HCT116 (cell line): ENCODE results near the gene DEFB128. TPM values are rescaled to one million over a fixed set of nuclear protein-coding genes. Genes with fewer than 3 reads are reported as not detected.

Experiments
- ATAC-seq: fragments of 200-7000 bp; cut with Tn5 transposase; 2 replicates; pipeline ENCODE4 v1.9.1; 2020; ENCODE audit warnings: mild to moderate bottlenecking, moderate library complexity
- BruUV-seq: library from RNA; stranded (reverse); fragments of 400-500 nt; replicated peaks from 2 replicates; lab custom pipeline; 2021; lab: Mats Ljungman, UMichigan
- CTCF ChIA-PET: fragments of 300-600 bp; sonication (Branson Sonifier 250); formaldehyde crosslinking; loops from one replicate; lab custom pipeline; 2021; ENCODE audit warnings: antibody characterized with exemption; lab: Charles Lee
- POLR2A ChIA-PET: fragments of 300-600, 350-600 bp; sonication (Branson Sonifier 250); formaldehyde crosslinking; loops from one replicate; lab custom pipeline; 2021; ENCODE audit warnings: antibody characterized with exemption; lab: Charles Lee
- RAD21 ChIA-PET, 2 experiments: fragments of 300-600 bp; sonication (Branson Sonifier 250); formaldehyde crosslinking; loops; one replicate each; lab custom pipeline; 2023; ENCODE audit warnings: low total read pairs in 2 of 2; ENCODE audit not compliant: uncharacterized antibody in 2 of 2, unreplicated experiment in 2 of 2, low non-redundant PET in 1 of 2; lab: Charles Lee
- DNase-seq: peaks from one replicate; pipeline ENCODE4 v3.0.0-alpha.2; 2010; ENCODE audit warnings: low read depth, low spot score
- H2AFZ ChIP-seq: fragments of 200-600 bp; shearing (Covaris generic), sonication (generic); 2 replicates; pipeline ENCODE4 v1.6.1; 2017; ENCODE audit warnings: low read depth, mixed run types, mixed read lengths, antibody characterized with exemption, low read length; ENCODE audit not compliant: poor library complexity, severe bottlenecking
- H3K27ac ChIP-seq: 2 replicates; pipeline ENCODE4 v1.5.1; 2012; ENCODE audit warnings: low read depth, low read length
- H3K27me3 ChIP-seq: fragments of 200-600 bp; sonication (generic); 2 replicates; pipeline ENCODE4 v1.6.1; 2016; ENCODE audit warnings: mixed run types, low read length, mixed read lengths; ENCODE audit not compliant: insufficient read depth
- H3K36me3 ChIP-seq, 2 experiments: fragments of 200-500 bp in 1 of 2; fragments of 200-600 bp in 1 of 2; sonication (Bioruptor generic) in 1 of 2; sonication (generic) in 1 of 2; 2 replicates each; pipeline versions ENCODE4 v1.5.1 to v1.6.1; 2014 to 2016; ENCODE audit warnings: low read length in 2 of 2, inconsistent platforms in 1 of 2, mixed read lengths in 1 of 2, mixed run types in 1 of 2; ENCODE audit not compliant: insufficient read depth in 2 of 2, control insufficient read depth in 1 of 2
- H3K4me1 ChIP-seq, 2 experiments: fragments of 200-600 bp in 1 of 2; sonication (generic) in 1 of 2; 2 replicates each; pipeline versions ENCODE4 v1.5.1 to v1.6.1; 2012 to 2017; ENCODE audit warnings: low read length in 2 of 2, inconsistent platforms in 1 of 2, mild to moderate bottlenecking in 1 of 2, mixed read lengths in 1 of 2, mixed run types in 1 of 2, moderate library complexity in 1 of 2; ENCODE audit not compliant: insufficient read depth in 2 of 2, control insufficient read depth in 1 of 2
- H3K4me2 ChIP-seq: fragments of 200-600 bp; sonication (generic); 2 replicates; pipeline ENCODE4 v1.6.1; 2017; ENCODE audit warnings: mixed run types, low read length, mixed read lengths
- H3K4me3 ChIP-seq, 2 experiments: fragments of 200-600 bp in 1 of 2; sonication (generic) in 1 of 2; replicated peaks in 1 of 2; 2 replicates each; pipeline ENCODE4 v1.5.1; 2011 to 2016; ENCODE audit warnings: low read length in 2 of 2, control low read depth in 1 of 2, low read depth in 1 of 2, mild to moderate bottlenecking in 1 of 2, mixed read lengths in 1 of 2, mixed run types in 1 of 2
- H3K79me2 ChIP-seq: fragments of 200-600 bp; sonication (generic); 2 replicates; pipeline ENCODE4 v1.6.1; 2017; ENCODE audit warnings: mild to moderate bottlenecking, mixed run types, low read length, moderate library complexity, mixed read lengths; ENCODE audit not compliant: insufficient read depth
- H3K9ac ChIP-seq: fragments of 200-600 bp; sonication (generic); 2 replicates; pipeline ENCODE4 v1.6.1; 2016; ENCODE audit warnings: low read length, mixed read lengths
- H3K9me2 ChIP-seq: fragments of 200-600 bp; sonication (generic), shearing (Covaris generic); 2 replicates; pipeline ENCODE4 v1.6.1; 2017; ENCODE audit warnings: mixed run types, mild to moderate bottlenecking, moderate library complexity; ENCODE audit not compliant: insufficient read depth
- H3K9me3 ChIP-seq, 2 experiments: fragments of 200-500 bp in 1 of 2; fragments of 200-600 bp in 1 of 2; sonication (Bioruptor generic) in 1 of 2; sonication (generic) in 1 of 2; 2 replicates each; pipeline ENCODE4 v1.6.1; 2014 to 2017; ENCODE audit warnings: low read length in 2 of 2, mixed read lengths in 2 of 2, inconsistent platforms in 1 of 2, low read depth in 1 of 2, mild to moderate bottlenecking in 1 of 2, mixed run types in 1 of 2, moderate library complexity in 1 of 2; ENCODE audit not compliant: control insufficient read depth in 1 of 2, insufficient read depth in 1 of 2
- H4K20me1 ChIP-seq: fragments of 200-600 bp; sonication (generic), shearing (Covaris generic); 2 replicates; pipeline ENCODE4 v1.6.1; 2017; ENCODE audit warnings: mixed run types, mild to moderate bottlenecking, moderate library complexity; ENCODE audit not compliant: insufficient read depth
- CBX3 ChIP-seq: IDR thresholded peaks from 2 replicates; pipeline ENCODE4 v1.6.1; 2012; ENCODE audit warnings: low read depth
- ELF1 ChIP-seq: IDR thresholded peaks from 2 replicates; pipeline ENCODE4 v1.6.1; 2012; ENCODE audit warnings: low read depth, borderline replicate concordance
- EZH2phosphoT487 ChIP-seq: fragments of 200-600 bp; IDR thresholded peaks from 2 replicates; pipeline ENCODE4 v1.6.1; 2018; ENCODE audit warnings: antibody characterized with exemption, borderline replicate concordance
- FOSL1 ChIP-seq: IDR thresholded peaks from 2 replicates; pipeline ENCODE4 v1.6.1; 2012; ENCODE audit warnings: low read depth
- JUND ChIP-seq: IDR thresholded peaks from 2 replicates; pipeline ENCODE4 v1.6.1; 2012
- POLR2A ChIP-seq: IDR thresholded peaks from 2 replicates; pipeline ENCODE4 v1.7.0; 2011; ENCODE audit warnings: borderline replicate concordance; ENCODE audit not compliant: insufficient read depth, insufficient read length; ENCODE audit errors: extremely low read depth
- POLR2AphosphoS5 ChIP-seq: IDR thresholded peaks from 2 replicates; pipeline ENCODE4 v1.6.1; 2011; ENCODE audit warnings: mild to moderate bottlenecking, low read depth, low read length, moderate library complexity
- RAD21 ChIP-seq: IDR thresholded peaks from 2 replicates; pipeline ENCODE4 v1.6.1; 2012; ENCODE audit warnings: low read depth, mild to moderate bottlenecking
- SIN3A ChIP-seq: IDR thresholded peaks from 2 replicates; pipeline ENCODE4 v1.6.1; 2012; ENCODE audit warnings: low read depth
- TCF7L2 ChIP-seq: IDR thresholded peaks from 2 replicates; pipeline ENCODE4 v1.7.0; 2011; ENCODE audit warnings: borderline replicate concordance, inconsistent platforms; ENCODE audit not compliant: insufficient read depth, insufficient read length; ENCODE audit errors: extremely low read depth
- YY1 ChIP-seq: IDR thresholded peaks from 2 replicates; pipeline ENCODE4 v1.6.1; 2011; ENCODE audit warnings: low read length, low read depth, moderate library complexity, mild to moderate bottlenecking; ENCODE audit not compliant: insufficient replicate concordance; ENCODE audit errors: extremely low read depth
- ZNF274 ChIP-seq: fragments of 200-500 bp; sonication (Bioruptor generic); IDR thresholded peaks from 2 replicates; pipeline ENCODE4 v1.6.1; 2014; ENCODE audit warnings: mild to moderate bottlenecking, low read depth, low read length, inconsistent platforms
- intact Hi-C: fragments of 100-400 bp; cut with micrococcal nuclease; formaldehyde crosslinking; loops from 2 replicates; pipeline ENCODE4 v1.10.0; 2022
- total RNA-seq: library from RNA; stranded (reverse); gene quantifications from one replicate; pipeline ENCODE4 v1.2.1, GENCODE V29; 2021; ENCODE audit not compliant: unreplicated experiment
- TF ChIP-seq, protein P1 (sequence below): IDR thresholded peaks from 2 replicates; pipeline ENCODE4 v1.6.1; 2012
- TF ChIP-seq, protein P2 (sequence below), 3 experiments: fragments of 200-600 bp in 1 of 3; sonication (generic) in 1 of 3; IDR thresholded peaks in 2 of 3; conservative IDR thresholded peaks in 1 of 3; 2 replicates each; pipeline ENCODE4 v1.5.1; 2012 to 2017; ENCODE audit warnings: low read depth in 2 of 3, low read length in 2 of 3, antibody characterized with exemption in 1 of 3, borderline replicate concordance in 1 of 3, control low read depth in 1 of 3, mild to moderate bottlenecking in 1 of 3, mixed read lengths in 1 of 3, mixed run types in 1 of 3, moderate library complexity in 1 of 3; ENCODE audit not compliant: insufficient read depth in 1 of 3

Gene DEFB128
- total RNA-seq, 1 experiment from 2014 or later, result not detected

DNA sequence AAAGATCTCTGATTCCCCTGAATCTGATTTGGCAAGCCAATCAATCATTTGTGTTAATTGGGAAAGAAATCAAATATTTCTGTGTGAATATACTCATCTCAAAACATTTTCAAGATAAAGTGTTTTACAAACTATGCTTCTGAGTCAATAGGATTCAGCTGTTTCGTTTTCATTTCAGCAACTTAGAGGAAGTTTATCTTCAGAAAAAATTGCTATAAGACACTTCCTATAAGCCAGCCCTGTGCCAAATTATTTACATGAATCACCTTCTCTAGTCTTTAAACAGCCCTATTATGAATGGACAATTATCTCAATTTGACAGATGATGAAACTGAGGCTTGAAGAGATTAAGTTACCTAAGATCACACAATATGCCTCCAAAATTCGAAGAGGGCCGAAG lies 48.4 kb upstream of the DEFB128 start:
- Histone ChIP-seq H3K4me3 (no peak overlapping the region), H3K4me1 (no peaks in the 10 kb centered on the region), H3K9ac (no peak overlapping the region), H4K20me1 (no peaks in the 10 kb centered on the region), H2AFZ (no peak overlapping the region), H3K9me3 (no peaks in the 10 kb centered on the region), H3K4me2 (no peak overlapping the region), H3K27ac (no peak overlapping the region), H3K36me3 (no peaks in the 10 kb centered on the region), H3K79me2 (no peaks in the 10 kb centered on the region), H3K27me3 (peaks cover 6% of the 10 kb centered on the region; the same call in 1 of the 2 replicates), H3K9me2 (no peaks in the 10 kb centered on the region)
- no TSS peak for BruUV-seq
- no peak for DNase-seq
- ATAC-seq, result no peak
- intact Hi-C loops, result no loop called here
- ChIA-PET CTCF (no interaction called here), RAD21 (no interaction called here), POLR2A (interaction anchor here (1.1 kb wide), 1 partner anchor 23 kb away, joined by 4 read pairs; no protein-coding TSS in a partner anchor)
- TF ChIP-seq SIN3A (no peak), POLR2A (no peak), ZNF274 (no peak), POLR2AphosphoS5 (no peak), RAD21 (no peak), YY1 (no peak), CBX3 (no peak)
- TF ChIP-seq, protein P1, sequence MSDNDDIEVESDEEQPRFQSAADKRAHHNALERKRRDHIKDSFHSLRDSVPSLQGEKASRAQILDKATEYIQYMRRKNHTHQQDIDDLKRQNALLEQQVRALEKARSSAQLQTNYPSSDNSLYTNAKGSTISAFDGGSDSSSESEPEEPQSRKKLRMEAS, result no peak

DNA sequence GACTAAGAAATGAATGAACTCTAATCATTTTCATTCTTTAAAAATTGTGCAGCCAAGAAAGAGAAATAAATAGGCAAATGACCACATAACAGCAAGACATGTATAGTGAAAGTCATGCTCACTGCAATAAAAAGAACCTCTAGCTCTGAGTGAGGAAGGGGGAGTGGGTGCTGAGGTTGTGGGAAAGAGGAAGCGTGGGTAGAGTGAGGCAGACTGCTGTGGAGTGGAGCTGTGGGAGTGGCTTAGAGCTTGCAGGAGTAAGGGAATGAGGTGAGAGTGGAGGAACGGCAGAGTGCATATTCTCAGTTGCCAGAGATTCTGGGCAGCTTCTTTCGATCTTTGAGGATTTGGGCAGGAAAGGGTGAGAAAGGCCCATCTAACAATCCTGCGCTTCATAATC lies 48.0 kb upstream of the DEFB128 start:
- no peak for DNase-seq
- BruUV-seq, result no TSS peak
- no peak overlapping the region for H3K9ac ChIP-seq
- no peak overlapping the region for H3K4me3 ChIP-seq
- peaks cover 6% of the 10 kb centered on the region; the same call in 1 of the 2 replicates for H3K27me3 ChIP-seq
- intact Hi-C loops, result no loop called here
- H3K27ac ChIP-seq, result no peak overlapping the region
- H3K4me2 ChIP-seq, result no peak overlapping the region
- CTCF ChIA-PET, result no interaction called here
- no peaks in the 10 kb centered on the region for H3K4me1 ChIP-seq
- no peaks in the 10 kb centered on the region for H4K20me1 ChIP-seq
- H2AFZ ChIP-seq, result no peak overlapping the region
- no peak for ATAC-seq
- POLR2A ChIA-PET, result interaction anchor here (1.1 kb wide), 1 partner anchor 22 kb away, joined by 4 read pairs; no protein-coding TSS in a partner anchor
- H3K79me2 ChIP-seq, result no peaks in the 10 kb centered on the region
- RAD21 ChIA-PET, result no interaction called here
- no peak for TF ChIP-seq YY1
- no peak for TF ChIP-seq TCF7L2
- no peak for TF ChIP-seq POLR2AphosphoS5
- TF ChIP-seq ELF1, result no peak
- TF ChIP-seq, protein P2, sequence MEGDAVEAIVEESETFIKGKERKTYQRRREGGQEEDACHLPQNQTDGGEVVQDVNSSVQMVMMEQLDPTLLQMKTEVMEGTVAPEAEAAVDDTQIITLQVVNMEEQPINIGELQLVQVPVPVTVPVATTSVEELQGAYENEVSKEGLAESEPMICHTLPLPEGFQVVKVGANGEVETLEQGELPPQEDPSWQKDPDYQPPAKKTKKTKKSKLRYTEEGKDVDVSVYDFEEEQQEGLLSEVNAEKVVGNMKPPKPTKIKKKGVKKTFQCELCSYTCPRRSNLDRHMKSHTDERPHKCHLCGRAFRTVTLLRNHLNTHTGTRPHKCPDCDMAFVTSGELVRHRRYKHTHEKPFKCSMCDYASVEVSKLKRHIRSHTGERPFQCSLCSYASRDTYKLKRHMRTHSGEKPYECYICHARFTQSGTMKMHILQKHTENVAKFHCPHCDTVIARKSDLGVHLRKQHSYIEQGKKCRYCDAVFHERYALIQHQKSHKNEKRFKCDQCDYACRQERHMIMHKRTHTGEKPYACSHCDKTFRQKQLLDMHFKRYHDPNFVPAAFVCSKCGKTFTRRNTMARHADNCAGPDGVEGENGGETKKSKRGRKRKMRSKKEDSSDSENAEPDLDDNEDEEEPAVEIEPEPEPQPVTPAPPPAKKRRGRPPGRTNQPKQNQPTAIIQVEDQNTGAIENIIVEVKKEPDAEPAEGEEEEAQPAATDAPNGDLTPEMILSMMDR (IDR thresholded peaks at IDR 0.05 in 2 of 3, conservative IDR thresholded peaks at IDR 0.05 in 1 of 3; ENCODE audit: borderline replicate concordance in 1 of 3, insufficient read depth in 1 of 3, low read depth in 2 of 3, low read length in 2 of 3), result no peak
- no peak for TF ChIP-seq JUND
- no peak for TF ChIP-seq FOSL1
- TF ChIP-seq EZH2phosphoT487, result no peak
- H3K9me2 ChIP-seq, result no peaks in the 10 kb centered on the region
- H3K36me3 ChIP-seq, result no peaks in the 10 kb centered on the region
- no peaks in the 10 kb centered on the region for H3K9me3 ChIP-seq
